CD4-positive, alpha-beta T cell treated with Interleukin-21 for 1 hour (primary cell): ENCODE measurements around the gene ARL13B.
"Not testable (repeated sequence)": the region's sequence is repeated elsewhere in the genome, so short reads cannot be mapped to it uniquely, and the experiment has no call there.

Experiments
- DNase-seq: peaks from one replicate; pipeline ENCODE4 v3.0.0-alpha.2; 2020

The ARL13B gene

GRCh38 chr3:94001827-94002495 lies 22.0 kb downstream of the ARL13B start:
- no peak for DNase-seq

GRCh38 chr3:94004301-94004910 lies 24.5 kb downstream of the ARL13B start:
- peak; percentile 67 for DNase-seq

- DNase-seq = no peak
Measured at GRCh38 chr3:94008253-94008652, 28.3 kb downstream of the ARL13B start.

GRCh38 chr3:94009608-94010007 lies 29.7 kb downstream of the ARL13B start:
- DNase-seq = no peak

- DNase-seq = no peak
Measured at GRCh38 chr3:94011233-94011711, 31.3 kb downstream of the ARL13B start.

GRCh38 chr3:94012185-94012584 lies 32.2 kb downstream of the ARL13B start:
- DNase-seq = no peak

GRCh38 chr3:94015025-94015424 lies 35.1 kb downstream of the ARL13B start:
- no peak for DNase-seq

GRCh38 chr3:94019659-94020058 lies 39.7 kb downstream of the ARL13B start:
- no peak for DNase-seq

GRCh38 chr3:94020293-94020692 lies 40.3 kb downstream of the ARL13B start:
- no peak for DNase-seq

- no peak for DNase-seq
Measured at GRCh38 chr3:94024385-94024784, 44.4 kb downstream of the ARL13B start.

GRCh38 chr3:94026623-94027022 lies 46.7 kb downstream of the ARL13B start:
- DNase-seq = no peak

GRCh38 chr3:94028093-94028837 lies 48.3 kb downstream of the ARL13B start, which contains the start of gene STX19:
TSS of gene STX19 (minus strand) at chr3:94028597. CDS start at chr3:94015269, 13,328 bp downstream.
- DNase-seq = no peak

GRCh38 chr3:94036909-94037507 lies 57.1 kb downstream of the ARL13B start:
- DNase-seq = peak; percentile 20

- no peak for DNase-seq
Measured at GRCh38 chr3:94043285-94043684, 63.3 kb downstream of the ARL13B start.

GRCh38 chr3:94044100-94044936 lies 64.4 kb downstream of the ARL13B start:
- not testable (repeated sequence) for DNase-seq

GRCh38 chr3:94046533-94046932 lies 66.6 kb downstream of the ARL13B start:
- DNase-seq = no peak

- DNase-seq = no peak
Measured at GRCh38 chr3:94049267-94049666, 69.3 kb downstream of the ARL13B start.

GRCh38 chr3:94050546-94050945 lies 70.6 kb downstream of the ARL13B start:
- no peak for DNase-seq

GRCh38 chr3:94061297-94061696 lies 81.3 kb downstream of the ARL13B start:
- no peak for DNase-seq

- DNase-seq = peak; percentile 92
Measured at GRCh38 chr3:94062513-94063404, 82.8 kb downstream of the ARL13B start, which contains the start of the genes DHFR2 and NSUN3. TSS of gene DHFR2 (minus strand) at chr3:94062916. CDS start at chr3:94061511, 1,405 bp downstream. TSS of gene NSUN3 (plus strand) at chr3:94063061. CDS start at chr3:94063127, 66 bp downstream.

- peak; percentile 22 for DNase-seq
Measured at GRCh38 chr3:94063496-94064119, 83.7 kb downstream of the ARL13B start.
